Esophagus squamous epithelium (tissue), 4 donors: ENCODE measurements around the gene HEBP2.

ENCODE experiments used
- POLR2A ChIP-seq, 4 donors: fragments of 450-650 bp; IDR thresholded peaks; one replicate each; pipeline ENCODE4 v1.6.1; 2017; ENCODE audit warnings: antibody characterized with exemption in 4 of 4, mild to moderate bottlenecking in 4 of 4, moderate library complexity in 3 of 4
- TF ChIP-seq, protein P1 (sequence below), 6 experiments: fragments of 450-650 bp in 4 of 6; fragments of 200-600 bp in 2 of 6; sonication (generic) in 2 of 6; IDR thresholded peaks; one replicate each; pipeline ENCODE4 v1.5.1; 2016 to 2019; ENCODE audit warnings: antibody characterized with exemption in 6 of 6, mild to moderate bottlenecking in 4 of 6, moderate library complexity in 4 of 6

DNA sequence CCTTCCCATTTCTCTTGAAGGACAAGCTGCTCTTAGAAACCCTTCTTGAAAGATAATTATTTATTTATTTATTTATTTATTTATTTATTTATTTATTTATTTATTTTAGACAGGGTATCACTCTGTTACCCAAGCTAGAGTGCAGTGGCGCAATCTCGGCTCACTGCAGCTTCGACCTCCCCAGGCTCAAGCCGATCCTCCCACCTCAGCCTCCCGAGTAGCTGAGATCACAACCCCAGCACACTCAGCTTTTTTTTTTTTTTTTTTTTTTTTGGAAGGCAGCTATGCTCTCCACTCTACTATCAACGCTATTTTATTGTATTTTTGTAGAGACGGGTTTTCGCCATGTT is 1.2 kb upstream of the HEBP2 start:
- TF ChIP-seq, protein P1, sequence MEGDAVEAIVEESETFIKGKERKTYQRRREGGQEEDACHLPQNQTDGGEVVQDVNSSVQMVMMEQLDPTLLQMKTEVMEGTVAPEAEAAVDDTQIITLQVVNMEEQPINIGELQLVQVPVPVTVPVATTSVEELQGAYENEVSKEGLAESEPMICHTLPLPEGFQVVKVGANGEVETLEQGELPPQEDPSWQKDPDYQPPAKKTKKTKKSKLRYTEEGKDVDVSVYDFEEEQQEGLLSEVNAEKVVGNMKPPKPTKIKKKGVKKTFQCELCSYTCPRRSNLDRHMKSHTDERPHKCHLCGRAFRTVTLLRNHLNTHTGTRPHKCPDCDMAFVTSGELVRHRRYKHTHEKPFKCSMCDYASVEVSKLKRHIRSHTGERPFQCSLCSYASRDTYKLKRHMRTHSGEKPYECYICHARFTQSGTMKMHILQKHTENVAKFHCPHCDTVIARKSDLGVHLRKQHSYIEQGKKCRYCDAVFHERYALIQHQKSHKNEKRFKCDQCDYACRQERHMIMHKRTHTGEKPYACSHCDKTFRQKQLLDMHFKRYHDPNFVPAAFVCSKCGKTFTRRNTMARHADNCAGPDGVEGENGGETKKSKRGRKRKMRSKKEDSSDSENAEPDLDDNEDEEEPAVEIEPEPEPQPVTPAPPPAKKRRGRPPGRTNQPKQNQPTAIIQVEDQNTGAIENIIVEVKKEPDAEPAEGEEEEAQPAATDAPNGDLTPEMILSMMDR (IDR thresholded peaks at IDR 0.05), result no peak
- TF ChIP-seq POLR2A (IDR thresholded peaks at IDR 0.05), result no peak
